ENCODE results near the gene CMSS1. TPM values are rescaled to one million over a fixed set of nuclear protein-coding genes. Genes with fewer than 3 reads are reported as not detected.

Gene CMSS1
- total RNA-seq, 6 experiments from 2014 or later: 10.1 to 14.6 (median 11.6) TPM

DNA sequence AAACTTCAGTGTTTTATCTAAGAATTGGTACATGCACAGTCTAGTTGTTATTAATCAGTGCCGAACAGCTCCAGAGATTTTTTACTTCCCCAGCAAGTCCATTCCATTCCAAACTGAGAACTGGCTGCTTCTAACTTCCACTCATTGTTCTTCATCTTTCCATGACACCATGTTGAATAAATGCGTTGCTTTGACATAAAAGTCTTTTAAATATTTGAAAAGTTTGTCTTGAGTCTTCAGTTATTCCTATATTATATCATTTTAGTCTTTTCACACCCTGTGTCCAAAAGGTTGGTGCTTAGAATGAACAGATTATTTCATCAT lies 65.4 kb downstream of the CMSS1 start:
- H3K9me3 ChIP-seq: no peaks in the 10 kb centered on the region
- H3K36me3 ChIP-seq: no peaks in the 10 kb centered on the region
- 95% methylated on average over 2 of the region's 2 CpGs for WGBS (ENCODE audit: insufficient coverage, low coverage, low lambda C conversion rate, missing lambda C conversion rate)
- ATAC-seq (no peak), DNase-seq (no peak)
- no peaks in the 10 kb centered on the region for H3K4me1 ChIP-seq
- no peak overlapping the region for H3K4me3 ChIP-seq
- TF ChIP-seq POLR2A (IDR thresholded peaks at IDR 0.05): no peak
- TF ChIP-seq, protein P1, sequence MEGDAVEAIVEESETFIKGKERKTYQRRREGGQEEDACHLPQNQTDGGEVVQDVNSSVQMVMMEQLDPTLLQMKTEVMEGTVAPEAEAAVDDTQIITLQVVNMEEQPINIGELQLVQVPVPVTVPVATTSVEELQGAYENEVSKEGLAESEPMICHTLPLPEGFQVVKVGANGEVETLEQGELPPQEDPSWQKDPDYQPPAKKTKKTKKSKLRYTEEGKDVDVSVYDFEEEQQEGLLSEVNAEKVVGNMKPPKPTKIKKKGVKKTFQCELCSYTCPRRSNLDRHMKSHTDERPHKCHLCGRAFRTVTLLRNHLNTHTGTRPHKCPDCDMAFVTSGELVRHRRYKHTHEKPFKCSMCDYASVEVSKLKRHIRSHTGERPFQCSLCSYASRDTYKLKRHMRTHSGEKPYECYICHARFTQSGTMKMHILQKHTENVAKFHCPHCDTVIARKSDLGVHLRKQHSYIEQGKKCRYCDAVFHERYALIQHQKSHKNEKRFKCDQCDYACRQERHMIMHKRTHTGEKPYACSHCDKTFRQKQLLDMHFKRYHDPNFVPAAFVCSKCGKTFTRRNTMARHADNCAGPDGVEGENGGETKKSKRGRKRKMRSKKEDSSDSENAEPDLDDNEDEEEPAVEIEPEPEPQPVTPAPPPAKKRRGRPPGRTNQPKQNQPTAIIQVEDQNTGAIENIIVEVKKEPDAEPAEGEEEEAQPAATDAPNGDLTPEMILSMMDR (IDR thresholded peaks at IDR 0.05): no peak
- intact Hi-C loops (cut with DNase I): no loop called here
- no peak overlapping the region for H3K27ac ChIP-seq
- H3K27me3 ChIP-seq: no peaks in the 10 kb centered on the region

DNA sequence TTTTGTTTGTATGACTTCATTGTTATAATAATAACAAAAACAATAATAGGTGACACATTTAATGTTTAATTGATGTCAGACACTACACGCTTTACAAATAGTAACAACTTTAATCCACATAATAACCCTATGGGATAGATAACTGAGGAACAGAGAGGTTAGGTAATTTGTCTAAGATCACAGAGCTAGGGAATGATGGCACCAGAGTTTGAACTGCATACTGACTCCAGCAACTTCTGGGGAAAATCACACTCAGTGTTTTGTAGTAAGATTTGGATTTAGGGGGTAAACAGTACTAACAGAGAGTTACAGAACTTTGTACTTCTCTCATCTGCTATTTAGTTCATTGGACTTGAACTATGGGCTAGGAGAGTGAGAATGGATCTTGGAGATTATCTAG lies 66.0 kb downstream of the CMSS1 start:
- Histone ChIP-seq H3K4me3 (no peak overlapping the region), H3K27me3 (no peaks in the 10 kb centered on the region), H3K4me1 (no peaks in the 10 kb centered on the region), H3K36me3 (no peaks in the 10 kb centered on the region), H3K27ac (no peak overlapping the region), H3K9me3 (no peaks in the 10 kb centered on the region)
- TF ChIP-seq, protein P1 (IDR thresholded peaks at IDR 0.05): no peak
- no peak for TF ChIP-seq POLR2A (IDR thresholded peaks at IDR 0.05)
- ATAC-seq (no peak), DNase-seq (no peak)
- intact Hi-C loops (cut with DNase I): no loop called here
- 94% methylated on average over 1 of the region's 1 CpG for WGBS (ENCODE audit: insufficient coverage, low coverage, low lambda C conversion rate, missing lambda C conversion rate)

- no peak for ATAC-seq
- no peaks in the 10 kb centered on the region for H3K4me1 ChIP-seq
- WGBS (ENCODE audit: insufficient coverage, low coverage, low lambda C conversion rate, missing lambda C conversion rate): 37% methylated on average over 2 of the region's 2 CpGs
These were observed 66.8 kb downstream of the CMSS1 start for GRCh38 chr3:99884484-99884883.

DNA sequence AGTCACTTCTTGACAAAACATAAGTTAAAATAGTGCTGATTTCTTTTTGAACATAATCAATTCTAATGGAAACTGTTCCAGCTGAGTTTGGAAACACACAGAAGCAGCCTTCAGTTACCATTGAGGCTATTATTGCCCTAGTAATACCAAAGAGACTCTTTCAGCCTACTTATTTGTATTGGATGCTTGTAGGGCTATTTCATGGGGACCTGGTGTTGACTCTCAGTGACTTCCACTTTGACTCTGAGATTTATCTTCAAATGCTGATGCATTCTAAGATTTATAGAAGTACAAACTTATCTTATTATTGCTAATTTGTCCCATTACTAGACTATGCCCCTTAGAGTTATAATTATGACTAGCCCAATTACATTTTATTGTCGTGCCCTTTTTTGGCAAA lies 67.4 kb downstream of the CMSS1 start:
- DNase-seq (no peak), ATAC-seq (no peak)
- no peaks in the 10 kb centered on the region for H3K4me1 ChIP-seq
- H3K9me3 ChIP-seq: no peaks in the 10 kb centered on the region
- no peaks in the 10 kb centered on the region for H3K36me3 ChIP-seq
- no peaks in the 10 kb centered on the region for H3K27me3 ChIP-seq
- no peak overlapping the region for H3K27ac ChIP-seq
- intact Hi-C loops (cut with DNase I): no loop called here
- 91% methylated on average over 1 of the region's 1 CpG for WGBS (ENCODE audit: insufficient coverage, low coverage, low lambda C conversion rate, missing lambda C conversion rate)
- no peak overlapping the region for H3K4me3 ChIP-seq
- TF ChIP-seq POLR2A (IDR thresholded peaks at IDR 0.05): no peak
- TF ChIP-seq, protein P1 (IDR thresholded peaks at IDR 0.05): no peak

More at GRCh38 chr3:99884484-99884883, 66.8 kb downstream of the CMSS1 start:
- no peaks in the 10 kb centered on the region for H3K9me3 ChIP-seq
- TF ChIP-seq, protein P1 (IDR thresholded peaks at IDR 0.05): no peak
- TF ChIP-seq POLR2A (IDR thresholded peaks at IDR 0.05): no peak
- no peaks in the 10 kb centered on the region for H3K36me3 ChIP-seq
- no peak overlapping the region for H3K27ac ChIP-seq
- intact Hi-C loops (cut with DNase I): no loop called here
- H3K27me3 ChIP-seq: no peaks in the 10 kb centered on the region
- no peak overlapping the region for H3K4me3 ChIP-seq
- DNase-seq: no peak

DNA sequence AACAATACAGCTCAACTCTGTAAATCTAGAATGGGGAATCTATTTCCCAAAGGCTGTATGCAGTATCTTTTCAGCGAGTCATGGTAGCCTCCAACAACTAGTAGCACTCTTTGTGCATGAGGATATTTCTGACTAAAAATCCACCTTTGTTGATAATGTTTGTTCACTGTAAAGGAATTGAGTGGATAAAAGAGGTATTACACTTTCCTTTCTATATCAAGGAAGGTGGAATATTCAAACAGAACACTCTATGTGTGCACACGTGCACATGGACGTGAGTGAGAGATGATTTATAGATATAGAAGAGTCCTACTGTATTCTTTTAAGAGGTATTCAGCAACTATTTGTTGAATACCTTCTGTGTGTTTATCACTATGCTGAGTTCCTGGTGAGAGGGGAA lies 68.2 kb downstream of the CMSS1 start:
- H3K4me1 ChIP-seq: no peaks in the 10 kb centered on the region
- no peak overlapping the region for H3K4me3 ChIP-seq
- H3K27ac ChIP-seq: no peak overlapping the region
- intact Hi-C loops (cut with DNase I): no loop called here
- 95% methylated on average over 3 of the region's 3 CpGs for whole genome bisulfite sequencing (ENCODE audit: insufficient coverage, low coverage, low lambda C conversion rate, missing lambda C conversion rate)
- ATAC-seq: no peak
- no peak for DNase-seq
- H3K9me3 ChIP-seq: no peaks in the 10 kb centered on the region
- H3K36me3 ChIP-seq: no peaks in the 10 kb centered on the region
- no peaks in the 10 kb centered on the region for H3K27me3 ChIP-seq
- TF ChIP-seq, protein P1 (IDR thresholded peaks at IDR 0.05): no peak
- TF ChIP-seq POLR2A (IDR thresholded peaks at IDR 0.05): no peak

All from right lobe of liver (tissue), 6 donors.